ENCODE data around the gene C1QA.

The C1QA gene

GRCh38 chr1:22600817-22601605, 35.4 kb upstream of the C1QA start:
- no peaks in the 10 kb centered on the region for H3K36me3 ChIP-seq (ENCODE audit: insufficient read depth, low read length)
- no peaks in the 10 kb centered on the region for H3K27me3 ChIP-seq (ENCODE audit: insufficient read depth, low read length, poor library complexity, severe bottlenecking)
- H3F3A ChIP-seq (ENCODE audit: low read depth) = no peaks in the 10 kb centered on the region
- no peak overlapping the region for H3K4me2 ChIP-seq (ENCODE audit: low read depth, low read length, poor library complexity, severe bottlenecking)
- TF ChIP-seq, protein P1, sequence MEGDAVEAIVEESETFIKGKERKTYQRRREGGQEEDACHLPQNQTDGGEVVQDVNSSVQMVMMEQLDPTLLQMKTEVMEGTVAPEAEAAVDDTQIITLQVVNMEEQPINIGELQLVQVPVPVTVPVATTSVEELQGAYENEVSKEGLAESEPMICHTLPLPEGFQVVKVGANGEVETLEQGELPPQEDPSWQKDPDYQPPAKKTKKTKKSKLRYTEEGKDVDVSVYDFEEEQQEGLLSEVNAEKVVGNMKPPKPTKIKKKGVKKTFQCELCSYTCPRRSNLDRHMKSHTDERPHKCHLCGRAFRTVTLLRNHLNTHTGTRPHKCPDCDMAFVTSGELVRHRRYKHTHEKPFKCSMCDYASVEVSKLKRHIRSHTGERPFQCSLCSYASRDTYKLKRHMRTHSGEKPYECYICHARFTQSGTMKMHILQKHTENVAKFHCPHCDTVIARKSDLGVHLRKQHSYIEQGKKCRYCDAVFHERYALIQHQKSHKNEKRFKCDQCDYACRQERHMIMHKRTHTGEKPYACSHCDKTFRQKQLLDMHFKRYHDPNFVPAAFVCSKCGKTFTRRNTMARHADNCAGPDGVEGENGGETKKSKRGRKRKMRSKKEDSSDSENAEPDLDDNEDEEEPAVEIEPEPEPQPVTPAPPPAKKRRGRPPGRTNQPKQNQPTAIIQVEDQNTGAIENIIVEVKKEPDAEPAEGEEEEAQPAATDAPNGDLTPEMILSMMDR (conservative IDR thresholded peaks at IDR 0.05; ENCODE audit: low read length) = no peak
- no peak for TF ChIP-seq EZH2phosphoT487 (IDR thresholded peaks at IDR 0.05; ENCODE audit: borderline replicate concordance)
- no peak overlapping the region for H3K4me3 ChIP-seq (ENCODE audit: low read length, poor library complexity, severe bottlenecking)
- no peaks in the 10 kb centered on the region for H3K9me3 ChIP-seq (ENCODE audit: insufficient read depth, low read depth, low read length)
- no peaks in the 10 kb centered on the region for H3K79me2 ChIP-seq (ENCODE audit: insufficient read depth, low read length)
- no peaks in the 10 kb centered on the region for H4K20me1 ChIP-seq (ENCODE audit: insufficient read depth, low read length, poor library complexity, severe bottlenecking)
- no peak overlapping the region for H2AFZ ChIP-seq (ENCODE audit: low read length)
- no peaks in the 10 kb centered on the region for H3K4me1 ChIP-seq (ENCODE audit: insufficient read depth, low read length, poor library complexity, severe bottlenecking)
- H3K9me2 ChIP-seq (replicated peaks; ENCODE audit: low read depth, low read length) = no peaks in the 10 kb centered on the region
- no peak overlapping the region for H3K9ac ChIP-seq (ENCODE audit: low read depth, low read length, poor library complexity, severe bottlenecking)

GRCh38 chr1:22601610-22602009, 34.8 kb upstream of the C1QA start:
- Histone ChIP-seq H4K20me1 (ENCODE audit: insufficient read depth, low read length, poor library complexity, severe bottlenecking) (no peaks in the 10 kb centered on the region), H3K4me2 (ENCODE audit: low read depth, low read length, poor library complexity, severe bottlenecking) (no peak overlapping the region), H3K36me3 (ENCODE audit: insufficient read depth, low read length) (no peaks in the 10 kb centered on the region), H3F3A (ENCODE audit: low read depth) (no peaks in the 10 kb centered on the region), H3K4me3 (ENCODE audit: low read length, poor library complexity, severe bottlenecking) (no peak overlapping the region), H2AFZ (ENCODE audit: low read length) (no peak overlapping the region), H3K9me3 (ENCODE audit: insufficient read depth, low read depth, low read length) (no peaks in the 10 kb centered on the region), H3K79me2 (ENCODE audit: insufficient read depth, low read length) (no peaks in the 10 kb centered on the region), H3K27me3 (ENCODE audit: insufficient read depth, low read length, poor library complexity, severe bottlenecking) (no peaks in the 10 kb centered on the region), H3K9ac (ENCODE audit: low read depth, low read length, poor library complexity, severe bottlenecking) (no peak overlapping the region), H3K9me2 (replicated peaks; ENCODE audit: low read depth, low read length) (no peaks in the 10 kb centered on the region), H3K4me1 (ENCODE audit: insufficient read depth, low read length, poor library complexity, severe bottlenecking) (no peaks in the 10 kb centered on the region)
- TF ChIP-seq, protein P1 (conservative IDR thresholded peaks at IDR 0.05; ENCODE audit: low read length) = no peak
- TF ChIP-seq EZH2phosphoT487 (IDR thresholded peaks at IDR 0.05; ENCODE audit: borderline replicate concordance) = no peak

GRCh38 chr1:22602060-22602740, 34.2 kb upstream of the C1QA start:
- Histone ChIP-seq H2AFZ (ENCODE audit: low read length) (no peak overlapping the region), H3K9me2 (replicated peaks; ENCODE audit: low read depth, low read length) (no peaks in the 10 kb centered on the region), H4K20me1 (ENCODE audit: insufficient read depth, low read length, poor library complexity, severe bottlenecking) (no peaks in the 10 kb centered on the region), H3K27me3 (ENCODE audit: insufficient read depth, low read length, poor library complexity, severe bottlenecking) (no peaks in the 10 kb centered on the region), H3K9ac (ENCODE audit: low read depth, low read length, poor library complexity, severe bottlenecking) (no peak overlapping the region), H3K4me3 (ENCODE audit: low read length, poor library complexity, severe bottlenecking) (no peak overlapping the region), H3K36me3 (ENCODE audit: insufficient read depth, low read length) (no peaks in the 10 kb centered on the region), H3K9me3 (ENCODE audit: insufficient read depth, low read depth, low read length) (no peaks in the 10 kb centered on the region), H3K4me1 (ENCODE audit: insufficient read depth, low read length, poor library complexity, severe bottlenecking) (no peaks in the 10 kb centered on the region), H3K79me2 (ENCODE audit: insufficient read depth, low read length) (no peaks in the 10 kb centered on the region), H3K4me2 (ENCODE audit: low read depth, low read length, poor library complexity, severe bottlenecking) (no peak overlapping the region), H3F3A (ENCODE audit: low read depth) (no peaks in the 10 kb centered on the region)
- no peak for TF ChIP-seq EZH2phosphoT487 (IDR thresholded peaks at IDR 0.05; ENCODE audit: borderline replicate concordance)
- TF ChIP-seq, protein P1 (conservative IDR thresholded peaks at IDR 0.05; ENCODE audit: low read length) = no peak
